ENCODE results near the gene SLC20A1.
A peak's percentile ranks its signal among the peaks of the same experiment; 100 is the strongest.
"Not testable (repeated sequence)": the region's sequence is repeated elsewhere in the genome, so short reads cannot be mapped to it uniquely, and the experiment has no call there.

The SLC20A1 gene, protein sequence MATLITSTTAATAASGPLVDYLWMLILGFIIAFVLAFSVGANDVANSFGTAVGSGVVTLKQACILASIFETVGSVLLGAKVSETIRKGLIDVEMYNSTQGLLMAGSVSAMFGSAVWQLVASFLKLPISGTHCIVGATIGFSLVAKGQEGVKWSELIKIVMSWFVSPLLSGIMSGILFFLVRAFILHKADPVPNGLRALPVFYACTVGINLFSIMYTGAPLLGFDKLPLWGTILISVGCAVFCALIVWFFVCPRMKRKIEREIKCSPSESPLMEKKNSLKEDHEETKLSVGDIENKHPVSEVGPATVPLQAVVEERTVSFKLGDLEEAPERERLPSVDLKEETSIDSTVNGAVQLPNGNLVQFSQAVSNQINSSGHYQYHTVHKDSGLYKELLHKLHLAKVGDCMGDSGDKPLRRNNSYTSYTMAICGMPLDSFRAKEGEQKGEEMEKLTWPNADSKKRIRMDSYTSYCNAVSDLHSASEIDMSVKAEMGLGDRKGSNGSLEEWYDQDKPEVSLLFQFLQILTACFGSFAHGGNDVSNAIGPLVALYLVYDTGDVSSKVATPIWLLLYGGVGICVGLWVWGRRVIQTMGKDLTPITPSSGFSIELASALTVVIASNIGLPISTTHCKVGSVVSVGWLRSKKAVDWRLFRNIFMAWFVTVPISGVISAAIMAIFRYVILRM

DNA sequence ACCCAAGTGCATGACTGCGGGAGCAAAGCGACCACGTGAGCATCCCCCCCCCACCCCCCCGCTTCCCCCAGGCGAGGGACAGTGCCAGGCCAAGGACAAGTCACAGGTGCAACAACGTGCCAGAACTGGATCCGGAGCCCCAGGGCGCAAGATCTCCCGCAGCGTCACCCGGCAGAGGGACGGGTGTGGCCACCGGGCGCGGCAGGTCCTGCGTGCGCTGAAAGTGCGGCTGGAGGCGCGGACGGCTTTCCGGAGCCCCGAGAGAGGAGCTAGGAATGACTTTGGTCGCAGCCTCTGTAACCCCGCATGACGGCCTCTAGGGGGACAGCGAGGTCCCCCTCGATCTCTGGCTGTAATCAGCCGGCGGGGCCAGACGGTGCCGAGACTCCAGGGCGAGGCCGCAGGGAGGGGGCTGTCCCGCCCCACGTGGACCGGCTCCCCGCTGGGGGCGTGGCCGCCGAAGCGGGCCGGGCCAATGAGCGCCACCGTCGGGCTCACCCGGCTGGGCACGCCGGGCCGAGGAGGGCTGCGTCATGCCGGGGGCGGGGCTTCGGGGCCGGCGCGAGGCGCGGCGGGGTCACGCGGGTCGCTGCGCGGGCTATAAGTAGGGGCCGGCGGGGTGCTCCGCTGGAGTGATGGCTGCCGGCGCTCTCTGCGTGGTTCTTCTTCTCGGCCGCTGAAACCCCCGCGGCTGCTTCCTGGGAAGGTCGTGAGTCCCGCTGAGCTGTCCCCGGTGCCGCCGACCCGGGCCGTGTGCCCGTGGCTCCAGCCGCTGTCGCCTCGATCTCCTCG, at the start of gene SLC20A1:
Gene SLC20A1 (plus strand): TSS at position 630 of the 792 bp plus-strand sequence. CDS start 890 bp downstream, outside the sequence.
- DNase-seq (ENCODE audit: low spot score), result peak; percentile 99

DNA sequence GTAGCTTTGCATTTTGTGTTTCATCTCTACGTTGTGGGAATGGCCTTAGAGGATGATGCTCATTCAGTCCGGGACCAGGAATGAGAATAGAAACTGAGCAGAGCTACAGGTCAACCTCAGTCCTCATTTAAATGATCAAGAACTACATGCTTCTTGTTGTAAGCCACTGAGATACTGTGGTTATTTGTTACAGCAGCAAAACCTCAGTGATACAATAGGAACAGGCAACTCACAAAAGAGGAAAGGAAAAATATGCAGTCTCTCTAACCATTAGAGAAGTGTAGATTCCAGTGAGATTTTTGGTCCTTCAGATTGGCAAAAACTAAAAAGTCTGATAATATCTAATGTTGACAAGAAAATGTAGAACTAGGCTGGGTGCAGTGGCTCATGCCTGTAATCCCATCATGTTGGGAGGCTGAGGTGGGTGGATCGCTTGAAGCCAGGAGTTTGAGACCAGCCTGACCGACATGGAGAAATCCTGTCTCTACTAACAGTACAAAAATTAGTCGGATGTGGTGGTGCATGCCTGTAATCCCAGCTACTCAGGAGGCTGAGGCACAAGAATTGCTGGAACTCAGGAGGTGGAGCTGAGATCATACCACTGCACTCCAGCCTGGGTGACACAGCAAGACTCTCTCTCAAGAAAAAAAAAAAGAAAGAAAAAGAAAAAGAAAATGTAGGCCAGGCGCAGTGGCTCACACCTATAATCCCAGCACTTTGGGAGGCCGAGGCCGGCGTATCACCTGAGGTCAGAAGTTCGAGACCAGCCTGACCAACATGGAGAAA, 48.0 kb upstream of the SLC20A1 start:
- no peak for DNase-seq (ENCODE audit: low spot score)

DNA sequence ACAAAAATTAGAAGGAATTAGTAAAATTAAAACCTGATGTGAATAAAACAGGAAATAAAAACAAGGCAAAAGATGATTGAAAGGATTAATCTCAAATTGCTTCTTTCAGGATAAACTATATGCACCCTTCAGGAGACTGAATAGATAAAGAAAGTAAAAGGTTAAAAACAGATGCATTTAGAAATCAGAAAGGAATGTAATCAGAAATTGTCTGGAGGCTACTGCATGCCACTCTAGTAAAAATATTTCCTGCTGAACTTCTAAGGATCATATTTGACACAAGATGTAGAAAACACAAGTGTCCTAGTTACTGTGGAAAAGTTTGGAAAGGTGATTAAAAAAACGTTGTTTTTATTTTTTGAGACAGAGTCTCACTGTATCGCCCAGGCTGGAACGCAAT, 45.1 kb upstream of the SLC20A1 start:
- DNase-seq (ENCODE audit: low spot score), result no peak

DNA sequence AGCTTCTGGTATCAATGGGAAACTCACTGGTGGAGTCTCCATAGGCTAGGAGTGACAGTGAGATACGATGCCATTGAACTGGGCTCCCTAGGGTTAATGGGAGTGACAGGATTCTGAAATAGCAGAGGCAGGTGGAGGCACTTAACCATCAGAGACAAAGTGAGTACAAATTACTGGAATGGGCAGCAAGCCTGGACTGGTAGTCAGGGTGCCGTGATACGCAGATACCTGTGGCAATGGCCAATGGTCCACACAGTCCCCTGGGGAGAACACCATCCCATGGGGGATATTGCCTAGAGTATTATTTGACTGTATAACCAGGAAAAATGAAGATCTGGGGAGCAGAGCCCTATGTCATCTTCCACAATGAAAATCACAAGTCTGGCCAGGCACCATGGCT, 44.0 kb upstream of the SLC20A1 start:
- no peak for DNase-seq (ENCODE audit: low spot score)

DNA sequence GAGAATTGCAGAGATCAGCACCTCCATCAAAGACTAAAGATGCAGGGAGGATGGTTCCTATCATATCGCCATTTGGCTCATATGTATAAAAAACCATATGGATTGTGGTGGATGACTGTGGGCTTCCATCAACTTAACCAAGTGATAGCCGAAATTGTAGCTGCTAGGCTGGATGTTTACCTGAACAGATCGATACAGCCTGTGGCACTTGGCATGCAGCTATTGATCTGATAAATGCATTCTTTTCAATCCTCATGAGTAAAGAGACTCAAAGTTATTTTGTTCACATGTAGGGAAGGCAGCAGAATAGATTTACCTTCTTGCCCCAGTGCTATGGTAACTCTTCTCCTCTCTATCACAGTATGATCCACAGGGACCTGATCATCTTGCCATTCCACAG, 42.8 kb upstream of the SLC20A1 start:
- DNase-seq (ENCODE audit: low spot score), result no peak

DNA sequence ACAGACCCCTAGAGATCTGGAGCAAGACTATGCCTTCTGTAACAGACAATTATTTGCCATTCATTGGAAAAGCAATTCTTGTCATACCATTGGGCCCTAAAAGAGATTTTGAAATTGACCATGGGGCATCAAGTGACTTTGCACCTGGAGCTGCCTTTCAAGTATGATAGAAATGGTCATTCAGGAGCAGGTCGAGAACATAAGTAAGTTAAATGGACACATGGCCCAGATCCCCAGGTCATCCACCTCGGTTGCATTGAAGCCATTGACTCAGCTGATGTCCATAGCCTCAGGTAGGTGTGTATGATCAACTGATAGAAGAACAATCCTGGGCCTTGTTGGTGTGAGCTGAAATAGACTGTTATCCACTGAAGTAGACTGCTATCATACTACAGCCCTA, 42.0 kb upstream of the SLC20A1 start:
- no peak for DNase-seq (ENCODE audit: low spot score)

DNA sequence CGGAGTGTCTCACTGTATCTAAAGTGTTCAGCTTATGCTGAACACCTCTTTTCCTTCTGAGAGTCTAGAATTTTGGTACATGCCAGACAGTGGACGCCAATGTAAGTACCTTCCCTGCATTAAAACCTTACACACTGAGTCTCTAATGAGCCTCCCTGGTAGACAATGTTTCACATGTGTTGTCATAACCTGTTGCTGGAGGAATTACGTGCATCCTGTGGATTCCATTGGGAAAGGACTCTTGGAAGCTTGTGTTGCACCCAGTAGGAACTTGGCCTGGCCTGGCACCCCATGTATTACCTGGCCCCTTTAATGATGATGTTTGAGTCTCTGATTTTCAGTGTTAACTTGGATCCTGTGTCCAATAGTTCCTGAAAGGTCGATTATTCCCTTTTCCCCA, 40.8 kb upstream of the SLC20A1 start:
- DNase-seq (ENCODE audit: low spot score), result no peak

DNA sequence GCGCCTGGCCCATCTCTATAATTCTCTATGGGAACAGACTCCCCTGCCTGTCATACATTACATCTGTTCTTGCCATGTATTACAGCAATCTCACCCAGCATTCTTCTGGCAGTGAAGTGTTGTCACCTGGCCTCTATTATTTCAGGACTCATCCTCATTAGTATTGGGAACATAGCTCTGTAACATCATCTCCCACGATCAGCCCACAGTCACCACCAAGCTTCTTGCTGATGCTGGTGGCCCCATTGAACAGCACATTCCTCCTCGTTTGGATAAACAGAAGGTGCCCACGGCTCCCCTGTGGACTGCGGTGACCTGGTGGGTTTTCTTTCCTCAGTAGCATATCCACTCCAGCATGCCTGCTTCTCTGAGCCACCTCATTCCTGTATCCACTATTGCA, 39.8 kb upstream of the SLC20A1 start:
- no peak for DNase-seq (ENCODE audit: low spot score)

DNA sequence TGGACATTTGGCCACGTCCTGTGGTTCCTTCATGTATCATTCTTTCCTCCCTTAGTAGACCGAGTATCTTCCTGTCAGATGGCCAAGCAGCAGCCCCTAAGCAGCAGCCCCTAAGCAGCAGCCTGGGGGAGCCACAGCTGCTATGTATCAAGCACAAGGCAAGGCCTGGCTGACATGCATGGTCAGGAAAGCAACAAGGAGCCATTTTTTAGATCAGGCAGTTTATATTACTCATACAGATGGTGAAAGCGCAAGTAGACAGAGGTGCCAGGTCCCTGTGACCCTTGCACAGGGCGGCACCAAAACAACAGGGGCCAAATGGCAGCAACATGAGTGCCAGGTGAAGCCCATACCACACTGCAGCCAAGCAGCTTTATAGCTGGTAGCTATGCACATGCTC, 39.2 kb upstream of the SLC20A1 start:
- DNase-seq (ENCODE audit: low spot score), result no peak

DNA sequence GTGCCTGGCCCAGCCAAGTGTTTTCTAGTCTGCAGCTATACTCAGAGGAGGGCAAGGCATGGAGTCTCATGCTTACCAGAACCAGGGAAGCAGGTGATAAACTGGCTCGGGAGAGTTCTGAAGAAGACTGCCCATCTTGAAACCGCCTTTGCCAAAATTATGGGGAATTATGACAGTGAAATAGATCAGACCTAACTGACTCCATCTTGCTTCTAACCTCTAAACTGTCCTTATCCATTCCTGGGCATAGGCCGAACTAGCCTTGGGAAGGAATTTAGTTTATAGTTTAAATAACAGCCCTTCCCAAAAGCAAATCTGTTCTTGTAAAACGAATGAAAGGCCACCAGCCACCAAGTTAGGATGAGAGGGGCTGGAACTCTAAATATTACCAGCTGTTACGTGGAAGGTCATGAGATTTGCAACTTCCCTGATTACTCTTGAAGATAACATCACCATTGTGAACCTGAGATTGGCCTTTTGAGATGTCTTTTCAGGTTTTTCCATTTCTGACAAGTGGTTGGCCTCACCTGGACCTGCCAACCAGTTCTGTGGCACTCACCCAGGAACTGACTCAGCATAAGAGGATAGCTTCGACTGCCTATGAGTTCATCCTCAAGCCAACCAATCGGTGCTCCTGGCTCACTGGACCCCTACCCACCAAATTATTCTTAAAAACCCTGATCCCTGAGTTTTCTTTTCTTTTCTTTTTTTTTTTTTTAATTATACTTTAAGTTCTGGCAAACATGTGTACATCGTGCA, 37.9 kb upstream of the SLC20A1 start:
- no peak for DNase-seq (ENCODE audit: low spot score)

DNA sequence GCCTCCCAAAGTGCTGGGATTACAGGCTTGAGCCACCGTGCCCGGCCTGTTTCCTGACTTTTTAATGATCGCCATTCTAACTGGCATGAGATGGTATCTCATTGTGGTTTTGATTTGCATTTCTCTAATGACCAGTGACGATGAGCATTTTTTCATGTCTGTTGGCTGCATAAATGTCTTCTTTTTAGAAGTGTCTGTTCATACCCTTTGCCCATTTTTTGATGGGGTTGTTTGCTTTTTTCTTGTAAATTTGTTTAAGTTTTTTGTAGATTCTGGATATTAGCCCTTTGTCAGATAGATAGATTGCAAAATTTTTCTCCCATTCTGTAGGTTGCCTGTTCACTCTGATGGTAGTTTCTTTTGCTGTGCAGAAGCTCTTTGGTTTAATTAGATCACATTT, 36.4 kb upstream of the SLC20A1 start:
- not testable (repeated sequence) for DNase-seq (ENCODE audit: low spot score)

DNA sequence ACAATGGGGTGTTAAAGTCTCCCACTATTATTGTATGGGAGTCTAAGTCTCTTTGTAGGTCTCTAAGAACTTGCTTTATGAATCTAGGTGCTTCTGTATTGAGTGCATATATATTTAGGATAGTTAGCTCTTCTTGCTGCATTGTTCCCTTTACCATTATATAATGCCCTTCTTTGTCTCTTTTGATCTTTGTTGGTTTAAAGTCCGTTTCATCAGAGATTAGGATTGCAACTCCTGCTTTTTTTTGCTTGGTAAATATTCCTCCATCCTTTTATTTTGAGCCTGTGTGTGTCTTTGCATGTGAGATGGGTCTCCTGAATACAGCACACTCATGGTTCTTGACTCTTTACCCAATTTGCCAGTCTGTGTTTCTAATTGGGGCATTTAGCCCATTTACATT, 33.5 kb upstream of the SLC20A1 start:
- not testable (repeated sequence) for DNase-seq (ENCODE audit: low spot score)

DNA sequence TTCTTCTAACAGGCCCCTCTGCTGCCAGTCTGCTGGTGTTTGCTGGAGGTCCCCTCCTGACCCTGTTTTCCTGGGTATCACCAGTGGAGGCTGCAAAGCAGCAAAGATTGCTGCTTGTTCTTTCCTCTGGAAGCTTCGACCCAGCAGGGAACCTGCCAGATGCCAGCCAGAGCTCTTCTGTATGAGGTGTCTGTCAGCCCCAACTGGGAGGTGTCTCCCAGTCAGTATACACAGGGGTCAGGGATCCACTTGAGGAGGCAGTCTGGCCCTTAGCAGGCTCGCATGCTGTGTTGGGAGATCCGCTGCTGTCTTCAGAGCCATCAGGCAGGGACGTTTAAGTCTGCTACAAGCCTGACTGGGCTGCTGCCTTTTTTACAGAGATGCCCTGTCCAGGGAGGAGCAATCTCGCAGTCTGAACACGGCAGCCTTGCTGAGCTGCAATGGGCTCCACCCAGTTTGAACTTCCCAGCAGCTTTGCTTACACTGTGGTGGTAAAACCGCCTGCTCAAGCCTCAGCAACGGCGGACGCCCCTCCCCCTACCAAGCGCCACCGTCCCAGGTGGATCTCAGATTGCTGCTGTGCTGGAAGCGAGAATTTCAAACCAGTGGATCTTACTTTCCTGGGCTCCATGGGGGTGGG, 31.4 kb upstream of the SLC20A1 start:
- no peak for DNase-seq (ENCODE audit: low spot score)

DNA sequence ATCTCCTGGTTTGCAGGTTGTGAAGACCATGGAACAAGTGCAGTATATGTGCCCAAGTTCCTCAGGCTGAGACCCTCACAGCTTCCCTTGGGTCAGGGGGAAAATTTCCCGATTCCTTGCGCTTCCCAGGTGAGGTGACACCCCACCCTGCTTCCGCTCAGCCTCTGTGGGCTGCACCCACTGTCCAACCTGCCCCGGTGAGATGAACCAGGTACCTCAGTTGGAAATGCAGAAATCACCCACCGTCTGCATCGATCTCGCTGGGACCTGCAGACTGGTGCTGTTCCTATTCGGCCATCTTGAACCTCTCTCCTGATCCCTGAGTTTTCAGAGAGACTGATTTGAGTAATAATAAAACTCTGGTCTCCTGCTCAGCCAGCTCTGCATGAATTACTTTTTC, 30.7 kb upstream of the SLC20A1 start:
- DNase-seq (ENCODE audit: low spot score), result no peak

DNA sequence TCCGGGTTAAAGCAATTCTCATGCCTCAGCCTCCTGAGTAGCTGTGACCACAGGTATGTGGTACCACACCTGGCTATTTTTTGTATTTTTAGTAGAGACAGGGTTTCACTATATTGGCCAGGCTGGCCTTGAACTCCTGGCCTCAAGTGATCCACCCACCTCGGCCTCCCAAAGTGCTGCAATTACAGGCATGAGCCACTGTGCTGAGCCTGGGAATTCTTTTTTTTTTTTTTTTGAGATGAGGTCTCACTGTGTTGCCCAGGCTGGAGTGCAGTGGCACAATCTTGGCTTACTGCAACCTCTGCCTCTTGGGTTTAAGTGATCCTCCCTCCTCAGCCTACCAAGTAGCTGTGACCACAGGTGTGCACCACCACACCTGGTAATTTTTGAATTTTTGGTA, 29.9 kb upstream of the SLC20A1 start:
- not testable (repeated sequence) for DNase-seq (ENCODE audit: low spot score)

DNA sequence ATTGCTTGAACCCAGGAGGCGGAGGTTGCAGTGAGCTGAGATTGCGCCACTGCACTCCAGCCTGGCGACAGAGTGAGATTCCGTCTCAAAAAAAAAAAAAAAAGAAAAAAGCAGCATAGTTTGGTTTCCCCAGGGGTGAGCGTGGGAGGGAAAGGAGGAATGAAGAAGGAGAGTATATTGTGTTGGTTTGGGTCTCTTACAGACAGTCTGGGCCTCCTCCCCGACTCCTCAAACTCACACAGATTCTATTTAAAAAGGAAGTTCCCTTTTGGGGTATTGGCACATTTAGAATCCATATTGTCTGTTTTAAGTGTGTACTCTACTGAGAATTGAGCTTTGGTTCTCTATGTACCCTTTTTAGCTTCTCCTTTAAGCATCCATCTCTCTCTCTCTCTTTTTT, 27.4 kb upstream of the SLC20A1 start:
- DNase-seq (ENCODE audit: low spot score), result no peak

DNA sequence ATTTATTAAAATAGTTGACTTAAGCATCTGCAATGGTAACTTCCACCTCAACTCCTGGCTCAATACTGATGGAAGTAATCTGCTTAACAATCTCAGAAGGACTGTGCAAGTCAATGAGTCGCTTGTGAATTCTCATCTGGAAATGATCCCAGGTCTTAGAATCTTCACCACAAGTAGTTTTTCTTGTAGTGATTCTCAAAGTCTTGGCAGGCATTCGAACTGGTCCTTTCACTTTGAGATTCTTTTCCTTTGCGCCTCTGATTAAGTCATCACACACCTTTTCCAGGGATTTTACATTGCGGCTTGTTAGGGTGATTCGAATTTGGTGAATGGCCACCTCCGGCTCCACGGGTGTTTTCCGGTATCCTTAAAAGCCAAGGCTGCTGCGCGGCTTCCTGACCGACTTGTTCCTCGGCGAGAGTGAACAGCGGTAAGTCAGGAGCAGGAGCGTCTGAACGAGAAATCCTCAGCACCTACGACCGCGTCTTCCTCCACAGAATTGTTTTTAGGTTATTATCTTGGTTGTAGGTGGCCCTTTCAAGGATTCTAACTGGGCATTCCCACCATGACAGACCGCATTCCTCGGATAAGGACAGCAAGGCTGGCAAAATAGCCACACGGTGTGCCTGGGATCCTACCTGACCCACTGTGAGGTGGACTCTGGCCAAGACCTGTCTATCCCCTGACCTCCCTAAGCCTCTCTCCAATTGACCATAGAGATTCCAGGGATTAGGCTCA, 23.8 kb upstream of the SLC20A1 start:
- no peak for DNase-seq (ENCODE audit: low spot score)

DNA sequence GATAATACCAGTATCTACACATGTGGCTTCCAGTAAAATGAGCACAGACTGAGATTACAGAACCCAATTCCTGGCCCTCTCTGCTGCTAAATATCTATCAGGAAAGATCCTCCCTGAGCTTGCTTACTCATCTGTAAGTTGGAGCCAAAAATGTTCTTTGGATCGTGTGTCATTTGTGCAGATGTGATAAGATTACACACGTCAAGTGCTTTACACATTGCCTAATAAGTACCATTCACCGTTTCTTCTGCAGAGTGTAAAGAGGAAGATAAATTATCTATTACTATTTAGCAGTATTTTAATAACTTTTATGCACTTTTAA, 23.2 kb upstream of the SLC20A1 start:
- no peak for DNase-seq (ENCODE audit: low spot score)

DNA sequence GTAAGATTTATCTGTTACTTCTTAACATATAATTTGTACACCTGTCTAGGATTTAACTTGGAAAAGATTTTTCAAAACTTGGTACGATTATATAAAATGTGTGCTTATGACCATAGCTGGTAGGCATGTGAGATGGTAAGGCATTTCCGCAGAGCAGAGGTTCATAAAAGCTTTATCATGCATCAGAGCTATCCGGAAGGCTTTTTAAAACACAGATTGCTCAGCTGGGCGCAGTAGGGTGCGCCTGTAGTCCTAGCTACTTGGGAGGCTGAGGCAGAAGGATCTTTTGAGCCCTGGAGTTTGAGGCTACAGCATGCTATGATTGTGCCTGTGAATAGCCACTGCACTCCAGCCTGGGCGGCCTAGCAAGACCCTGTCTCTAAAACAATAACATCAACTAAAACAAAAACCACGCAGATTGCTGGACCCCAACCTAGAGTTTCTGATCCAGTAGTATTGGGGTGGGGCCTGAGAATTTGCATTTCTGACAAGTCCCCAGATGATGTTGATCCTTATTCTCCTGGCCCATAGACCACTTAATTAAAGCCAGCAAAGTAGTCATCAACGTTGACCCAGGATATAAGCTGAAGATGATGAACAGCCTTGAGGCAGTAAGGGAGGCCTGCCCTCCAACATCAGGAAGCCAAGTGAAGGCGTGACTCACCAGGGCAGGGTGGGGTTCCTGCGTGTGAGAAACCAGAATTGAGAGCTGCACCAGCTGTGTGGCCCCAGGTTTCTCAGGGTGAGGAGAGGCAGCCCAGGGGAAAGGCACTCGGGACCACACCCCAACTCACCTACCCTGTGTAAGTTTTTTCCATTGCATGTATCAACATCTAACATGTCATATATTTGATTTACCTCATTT, 21.6 kb upstream of the SLC20A1 start:
- DNase-seq (ENCODE audit: low spot score), result no peak

Data from germinal center (tissue), 1 donor.